Measurements from ENCODE around the gene CEP19.

Gene CEP19

DNA sequence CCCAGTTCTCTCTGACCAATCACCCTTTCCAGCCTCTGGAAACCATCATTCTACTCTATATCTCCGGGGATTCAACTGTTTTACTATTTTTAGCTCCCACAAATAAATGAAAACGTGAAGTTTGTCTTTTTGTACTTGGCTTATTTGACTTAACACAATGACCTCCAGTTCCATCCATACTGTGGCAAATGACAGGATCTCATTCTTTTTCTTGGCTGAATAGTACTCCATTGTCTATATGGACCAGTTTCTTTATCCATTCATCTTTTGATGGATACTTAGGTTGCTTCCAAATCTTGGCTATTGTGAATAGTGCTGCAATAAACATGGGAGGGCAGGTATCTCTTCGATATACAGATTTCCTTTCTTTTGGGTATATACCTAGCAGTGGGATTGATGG lies 38.4 kb downstream of the CEP19 start:
- no peak overlapping the region for H3K27ac ChIP-seq
- TF ChIP-seq, protein P1, sequence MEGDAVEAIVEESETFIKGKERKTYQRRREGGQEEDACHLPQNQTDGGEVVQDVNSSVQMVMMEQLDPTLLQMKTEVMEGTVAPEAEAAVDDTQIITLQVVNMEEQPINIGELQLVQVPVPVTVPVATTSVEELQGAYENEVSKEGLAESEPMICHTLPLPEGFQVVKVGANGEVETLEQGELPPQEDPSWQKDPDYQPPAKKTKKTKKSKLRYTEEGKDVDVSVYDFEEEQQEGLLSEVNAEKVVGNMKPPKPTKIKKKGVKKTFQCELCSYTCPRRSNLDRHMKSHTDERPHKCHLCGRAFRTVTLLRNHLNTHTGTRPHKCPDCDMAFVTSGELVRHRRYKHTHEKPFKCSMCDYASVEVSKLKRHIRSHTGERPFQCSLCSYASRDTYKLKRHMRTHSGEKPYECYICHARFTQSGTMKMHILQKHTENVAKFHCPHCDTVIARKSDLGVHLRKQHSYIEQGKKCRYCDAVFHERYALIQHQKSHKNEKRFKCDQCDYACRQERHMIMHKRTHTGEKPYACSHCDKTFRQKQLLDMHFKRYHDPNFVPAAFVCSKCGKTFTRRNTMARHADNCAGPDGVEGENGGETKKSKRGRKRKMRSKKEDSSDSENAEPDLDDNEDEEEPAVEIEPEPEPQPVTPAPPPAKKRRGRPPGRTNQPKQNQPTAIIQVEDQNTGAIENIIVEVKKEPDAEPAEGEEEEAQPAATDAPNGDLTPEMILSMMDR (conservative IDR thresholded peaks at IDR 0.05): no peak

DNA sequence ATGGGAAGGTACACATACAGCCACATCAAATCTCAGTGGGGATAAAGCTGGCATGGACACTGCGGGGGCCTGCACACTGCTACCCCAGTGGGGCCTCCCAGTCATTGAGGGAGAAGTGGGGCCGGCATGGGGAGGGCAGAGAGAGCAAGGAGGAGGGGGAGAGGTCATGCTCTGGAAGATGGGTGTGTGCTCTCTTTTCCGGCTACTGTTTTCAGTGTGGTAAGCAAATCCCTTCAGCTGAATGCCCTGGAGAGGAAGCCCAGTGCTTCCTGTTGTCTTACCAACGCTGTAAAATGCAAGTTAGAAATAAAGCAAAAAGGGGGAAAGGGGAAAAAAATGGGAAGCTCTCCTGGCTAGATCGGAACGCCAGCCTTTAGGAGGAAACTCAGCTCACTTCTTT lies 41.7 kb downstream of the CEP19 start:
- no peak overlapping the region for H3K27ac ChIP-seq
- TF ChIP-seq, protein P1 (conservative IDR thresholded peaks at IDR 0.05): no peak

- H3K27ac ChIP-seq: no peak overlapping the region
- TF ChIP-seq, protein P1 (conservative IDR thresholded peaks at IDR 0.05): no peak
Measured at GRCh38 chr3:196667056-196667825, 44.8 kb downstream of the CEP19 start.

- H3K27ac ChIP-seq: no peak overlapping the region
- TF ChIP-seq, protein P1 (conservative IDR thresholded peaks at IDR 0.05): no peak
Measured at GRCh38 chr3:196666001-196666867, 45.8 kb downstream of the CEP19 start.

DNA sequence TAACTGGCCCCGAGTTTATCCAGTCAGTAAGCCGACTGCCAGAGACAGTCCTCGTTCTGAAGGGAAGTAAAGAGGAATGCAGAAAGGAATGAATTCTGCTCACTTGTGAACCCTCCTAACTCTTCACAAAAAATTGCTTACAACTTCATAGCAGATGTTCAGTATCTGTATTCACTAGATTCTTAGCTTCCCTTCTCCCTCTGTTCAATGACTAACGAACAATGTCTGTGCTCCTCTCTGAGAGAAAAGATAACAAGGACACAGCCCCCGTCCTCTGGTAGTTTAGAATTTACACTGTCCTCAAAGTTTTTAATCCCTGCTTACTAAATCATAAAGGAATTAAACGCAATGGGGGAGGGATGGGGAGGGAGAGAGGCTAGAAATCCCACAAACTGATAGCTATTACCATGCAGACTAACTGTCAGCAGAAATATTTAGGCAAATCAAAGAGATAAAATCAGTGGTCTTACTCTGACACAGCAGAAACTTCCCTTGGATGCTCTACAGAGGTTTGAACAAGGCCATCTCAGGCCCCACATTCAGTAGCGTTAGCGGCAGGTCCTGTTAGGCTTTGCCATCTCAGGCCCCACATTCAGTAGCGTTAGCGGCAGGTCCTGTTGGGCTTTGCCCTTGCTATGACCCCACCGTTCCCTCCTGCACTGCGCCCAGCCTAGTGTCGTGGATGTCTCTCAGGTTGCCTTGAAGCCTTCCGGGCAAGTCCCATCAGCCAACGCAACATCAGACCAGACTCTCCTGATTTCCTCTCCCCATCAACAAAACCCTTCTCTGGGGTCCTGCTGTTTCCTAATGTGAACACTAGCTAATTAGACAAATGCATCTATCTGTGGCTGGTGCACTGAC lies 49.1 kb downstream of the CEP19 start:
- TF ChIP-seq, protein P1 (conservative IDR thresholded peaks at IDR 0.05): no peak
- H3K27ac ChIP-seq: no peak overlapping the region

GRCh38 chr3:196662033-196662432 lies 50.0 kb downstream of the CEP19 start:
- TF ChIP-seq, protein P1 (conservative IDR thresholded peaks at IDR 0.05): no peak

More at GRCh38 chr3:196662033-196662432, 50.0 kb downstream of the CEP19 start:
- H3K27ac ChIP-seq: no peak overlapping the region
